ENCODE data around the gene HHIPL2.

Gene HHIPL2

GRCh38 chr1:222583079-222583478 is 35.2 kb upstream of the HHIPL2 start:
- TF ChIP-seq CTCF (IDR thresholded peaks at IDR 0.05), result no peak
- TF ChIP-seq ZFX (IDR thresholded peaks at IDR 0.05; ENCODE audit: borderline replicate concordance), result no peak
- H3K27ac ChIP-seq, result no peak overlapping the region

DNA sequence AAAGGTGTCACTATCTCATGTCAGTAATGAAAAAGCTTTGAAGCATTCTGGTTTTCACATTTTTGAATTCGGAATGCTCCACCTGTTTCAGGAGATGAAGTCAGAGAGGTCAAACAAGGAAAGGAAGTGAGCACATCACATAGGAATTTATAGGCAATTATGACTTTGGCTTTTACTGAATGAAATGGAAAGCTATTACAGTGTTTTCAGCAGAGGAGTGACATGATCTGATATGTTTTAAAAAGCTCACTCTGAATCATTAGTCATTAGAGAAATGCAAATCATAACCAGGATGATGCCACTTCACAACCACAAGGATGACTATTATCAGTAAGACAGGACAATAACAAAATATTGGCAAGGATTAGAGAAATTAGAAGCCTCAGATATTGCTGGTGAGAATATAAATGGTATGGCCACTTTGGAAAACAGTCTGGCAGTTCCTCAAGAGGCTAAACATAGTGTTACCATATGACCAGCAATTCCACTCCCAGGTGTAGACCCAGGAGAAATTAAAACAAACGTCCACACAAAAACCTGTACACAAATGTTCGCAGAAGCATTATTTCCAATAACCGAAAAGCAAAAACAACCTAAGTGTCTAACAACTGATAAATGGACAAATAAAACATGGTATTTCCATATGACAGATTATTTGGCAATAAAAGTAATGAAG is 34.3 kb upstream of the HHIPL2 start:
- peak overlapping the region; percentile 20; the same call in 1 of the 2 replicates for H3K27ac ChIP-seq
- no peak for TF ChIP-seq ZFX (IDR thresholded peaks at IDR 0.05; ENCODE audit: borderline replicate concordance)
- no peak for TF ChIP-seq CTCF (IDR thresholded peaks at IDR 0.05)

GRCh38 chr1:222579316-222579715 is 31.4 kb upstream of the HHIPL2 start:
- H3K27ac ChIP-seq, result no peak overlapping the region
- TF ChIP-seq CTCF (IDR thresholded peaks at IDR 0.05) (no peak), ZFX (IDR thresholded peaks at IDR 0.05; ENCODE audit: borderline replicate concordance) (no peak)

GRCh38 chr1:222570837-222571236 is 22.9 kb upstream of the HHIPL2 start:
- no peak overlapping the region for H3K27ac ChIP-seq
- no peak for TF ChIP-seq ZFX (IDR thresholded peaks at IDR 0.05; ENCODE audit: borderline replicate concordance)
- TF ChIP-seq CTCF (IDR thresholded peaks at IDR 0.05), result no peak

DNA sequence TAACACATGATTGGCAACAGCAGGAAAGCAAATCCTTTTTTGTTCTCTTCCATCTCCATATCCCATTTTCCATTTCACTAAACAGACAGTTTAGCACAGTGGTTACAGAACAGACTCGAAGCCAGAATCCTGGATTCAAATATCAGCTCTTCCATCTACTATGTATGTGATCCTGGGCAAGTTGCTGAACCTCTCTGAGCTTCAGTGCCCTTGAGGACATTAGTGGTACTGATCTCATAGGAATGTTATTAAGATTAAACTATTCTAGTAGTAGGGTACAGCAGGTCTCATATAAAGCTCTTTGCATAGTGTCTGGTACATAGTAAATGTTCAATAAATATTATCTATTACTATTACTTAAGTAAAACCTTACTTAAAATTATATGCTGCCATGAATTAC is 13.8 kb upstream of the HHIPL2 start:
- no peak overlapping the region for H3K27ac ChIP-seq
- TF ChIP-seq ZFX (IDR thresholded peaks at IDR 0.05; ENCODE audit: borderline replicate concordance) (no peak), CTCF (IDR thresholded peaks at IDR 0.05) (no peak)

GRCh38 chr1:222557574-222557973 is 9.7 kb upstream of the HHIPL2 start:
- TF ChIP-seq ZFX (IDR thresholded peaks at IDR 0.05; ENCODE audit: borderline replicate concordance), result no peak
- no peak for TF ChIP-seq CTCF (IDR thresholded peaks at IDR 0.05)
- no peak overlapping the region for H3K27ac ChIP-seq

DNA sequence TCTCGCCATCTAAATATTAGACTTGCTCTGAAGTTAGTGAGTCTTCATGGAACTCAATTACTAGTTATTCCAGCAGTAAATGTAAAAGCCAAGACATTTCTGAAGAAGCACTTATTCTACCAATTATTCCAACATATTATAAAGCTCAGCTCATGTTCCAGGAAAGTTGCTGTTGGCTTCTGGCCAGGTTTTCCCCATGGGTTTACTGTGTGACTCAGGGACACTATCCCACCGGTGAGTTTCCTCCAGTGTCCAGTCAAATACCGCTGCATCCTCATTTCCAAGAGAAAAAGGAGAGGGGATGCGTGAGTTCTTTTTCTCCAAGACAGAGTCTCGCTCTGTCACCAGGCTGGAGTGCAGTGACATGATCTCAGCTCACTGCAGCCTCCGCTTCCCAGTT is 9.2 kb upstream of the HHIPL2 start:
- no peak overlapping the region for H3K27ac ChIP-seq
- TF ChIP-seq ZFX (IDR thresholded peaks at IDR 0.05; ENCODE audit: borderline replicate concordance) (no peak), CTCF (IDR thresholded peaks at IDR 0.05) (no peak)

All from 22Rv1 (cell line).